Measurements from ENCODE around the gene EPHA2. TPM values are rescaled to one million over a fixed set of nuclear protein-coding genes. Genes with fewer than 3 reads are reported as not detected.

The EPHA2 gene
- polyA plus RNA-seq, 2 of the 4 experiments (the other 2 are of a cell fraction) = 59.3 to 93.2 TPM

DNA sequence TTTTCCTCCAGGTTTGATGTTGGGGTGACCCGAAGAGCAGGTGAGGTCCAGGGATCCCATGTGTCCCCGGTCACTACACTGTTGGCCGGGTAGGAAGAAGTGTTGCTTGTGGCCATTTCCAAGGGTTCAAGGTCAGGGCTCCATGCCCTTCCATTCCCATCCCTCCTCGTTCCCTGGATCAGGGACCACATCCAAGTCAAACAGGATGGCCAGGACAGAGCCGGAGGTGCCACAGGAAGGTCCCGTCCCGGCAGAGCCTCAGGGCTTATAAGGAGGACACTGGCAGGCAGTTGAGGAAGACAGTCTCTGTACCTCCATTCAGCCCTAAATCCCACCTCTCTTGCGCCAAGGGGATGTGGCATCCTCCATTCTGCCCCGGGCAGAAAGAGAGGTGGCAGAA lies 60.4 kb downstream of the EPHA2 start (continued):
- TF ChIP-seq, protein P1, sequence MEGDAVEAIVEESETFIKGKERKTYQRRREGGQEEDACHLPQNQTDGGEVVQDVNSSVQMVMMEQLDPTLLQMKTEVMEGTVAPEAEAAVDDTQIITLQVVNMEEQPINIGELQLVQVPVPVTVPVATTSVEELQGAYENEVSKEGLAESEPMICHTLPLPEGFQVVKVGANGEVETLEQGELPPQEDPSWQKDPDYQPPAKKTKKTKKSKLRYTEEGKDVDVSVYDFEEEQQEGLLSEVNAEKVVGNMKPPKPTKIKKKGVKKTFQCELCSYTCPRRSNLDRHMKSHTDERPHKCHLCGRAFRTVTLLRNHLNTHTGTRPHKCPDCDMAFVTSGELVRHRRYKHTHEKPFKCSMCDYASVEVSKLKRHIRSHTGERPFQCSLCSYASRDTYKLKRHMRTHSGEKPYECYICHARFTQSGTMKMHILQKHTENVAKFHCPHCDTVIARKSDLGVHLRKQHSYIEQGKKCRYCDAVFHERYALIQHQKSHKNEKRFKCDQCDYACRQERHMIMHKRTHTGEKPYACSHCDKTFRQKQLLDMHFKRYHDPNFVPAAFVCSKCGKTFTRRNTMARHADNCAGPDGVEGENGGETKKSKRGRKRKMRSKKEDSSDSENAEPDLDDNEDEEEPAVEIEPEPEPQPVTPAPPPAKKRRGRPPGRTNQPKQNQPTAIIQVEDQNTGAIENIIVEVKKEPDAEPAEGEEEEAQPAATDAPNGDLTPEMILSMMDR (IDR thresholded peaks at IDR 0.05) = no peak
- TF ChIP-seq RFX5 (IDR thresholded peaks at IDR 0.05) (no peak), HOXB13 (CRISPR knock-in tag; IDR thresholded peaks at IDR 0.05; ENCODE audit: low read depth) (no peak)

DNA sequence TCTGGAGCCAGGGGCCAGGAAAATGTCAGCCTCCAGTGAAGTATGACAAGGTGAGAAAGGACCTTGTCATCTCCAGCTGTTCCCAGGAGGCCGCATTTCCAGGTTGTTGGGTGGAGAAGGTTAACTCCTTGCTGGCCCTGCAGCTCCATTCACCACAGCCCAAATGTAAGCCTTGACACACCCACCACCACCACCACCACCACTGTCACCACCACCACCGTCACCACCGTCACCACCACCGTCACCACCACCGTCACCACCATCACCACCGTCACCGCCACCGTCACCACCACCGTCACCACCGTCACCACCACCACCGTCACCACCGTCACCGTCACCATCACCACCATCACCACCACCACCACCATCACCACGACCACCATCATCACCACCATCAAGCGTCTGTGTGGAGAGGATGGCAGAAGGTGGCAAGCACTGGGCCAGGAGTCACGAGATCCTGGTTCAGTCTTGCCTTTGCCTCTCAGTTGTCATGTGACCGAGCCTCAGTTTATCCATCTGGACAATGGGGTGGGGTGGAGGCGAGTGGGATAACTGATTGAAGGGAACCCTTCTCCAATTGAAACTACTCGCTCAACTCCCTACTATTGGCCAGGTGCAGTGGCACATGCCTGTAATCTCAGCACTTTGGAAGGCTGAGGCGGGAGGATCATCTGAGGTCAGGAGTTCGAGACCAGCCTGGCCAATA lies 61.3 kb downstream of the EPHA2 start:
- DNase-seq (ENCODE audit: low read depth in 1 of 2, low spot score in 1 of 2) (no peak), FAIRE-seq (no peak), ATAC-seq (no peak)
- Histone ChIP-seq H3K27ac (no peak overlapping the region), H3K4me2 (no peak overlapping the region), H3K9me3 (no peaks in the 10 kb centered on the region), H3K4me1 (0 out of 3 replicates have a peak, but pooled peaks cover 5% of the 10 kb centered on the region), H3K4me3 (no peak overlapping the region)
- POLR2A ChIA-PET = no interaction called here
- CTCF ChIA-PET = interaction anchor here (0.6 to 3.2 kb wide), 7 partner anchors 11 to 365 kb away, joined by 3 to 23 read pairs (median 4); no protein-coding TSS in a partner anchor
- TF ChIP-seq NPAS2 (CRISPR knock-in tag; IDR thresholded peaks at IDR 0.05; ENCODE audit: borderline replicate concordance) (no peak), EP300 (IDR thresholded peaks at IDR 0.05) (no peak), CBX8 (IDR thresholded peaks at IDR 0.05) (no peak), MAZ (IDR thresholded peaks at IDR 0.05; ENCODE audit: borderline replicate concordance, low read depth, low read length) (no peak)
- 79% methylated on average over 20 of the region's 21 CpGs for WGBS (ENCODE audit: missing lambda C conversion rate)

DNA sequence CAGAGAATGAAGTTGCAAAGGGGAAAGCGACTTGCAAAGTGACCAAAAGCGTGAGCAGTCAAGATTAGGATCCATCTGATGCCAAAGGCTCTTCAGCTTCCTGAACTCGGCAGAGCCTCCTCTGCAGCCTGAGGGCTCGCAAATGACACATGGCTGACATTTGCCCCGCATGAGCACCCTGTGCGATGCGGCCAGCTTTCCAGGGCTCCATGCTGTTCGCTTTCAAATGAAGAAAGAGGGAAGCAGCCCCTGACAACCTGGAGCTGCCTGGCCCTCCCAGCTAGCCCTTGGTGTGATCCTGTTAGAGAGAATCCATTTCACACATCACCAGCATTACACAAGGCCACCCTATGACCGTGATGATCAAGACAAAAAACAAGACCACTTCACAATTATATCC lies 62.3 kb downstream of the EPHA2 start:
- Histone ChIP-seq H3K4me1 (0 out of 3 replicates have a peak, but pooled peaks cover 5% of the 10 kb centered on the region), H3K4me3 (no peak overlapping the region), H3K9me3 (no peaks in the 10 kb centered on the region), H3K27ac (no peak overlapping the region), H3K4me2 (no peak overlapping the region)
- ChIA-PET CTCF (interaction anchor here (0.6 to 3.2 kb wide), 8 partner anchors 10 to 364 kb away, joined by 3 to 23 read pairs (median 4); partner anchors contain the start of gene FAM131C), POLR2A (no interaction called here)
- no peak for DNase-seq (ENCODE audit: low read depth in 1 of 2, low spot score in 1 of 2)
- 68% methylated on average over 9 of the region's 9 CpGs for WGBS (ENCODE audit: missing lambda C conversion rate)
- FAIRE-seq = no peak
- 0 out of 6 replicates have a peak, but pooled peaks of 1 of the 2 experiments have one; percentile 19 for ATAC-seq
- TF ChIP-seq EP300 (IDR thresholded peaks at IDR 0.05) (no peak), FOSL2 (IDR thresholded peaks at IDR 0.05) (no peak), FOSL2 (CRISPR knock-in tag; IDR thresholded peaks at IDR 0.05) (no peak), SREBF2 (IDR thresholded peaks at IDR 0.05) (no peak), RFX5 (IDR thresholded peaks at IDR 0.05) (no peak), RCOR1 (IDR thresholded peaks at IDR 0.05; ENCODE audit: low read depth, low read length) (no peak), NR3C1 (IDR thresholded peaks at IDR 0.05) (no peak), ZC3H11A (IDR thresholded peaks at IDR 0.05) (no peak), ESRRA (IDR thresholded peaks at IDR 0.05; ENCODE audit: borderline replicate concordance, low read length) (no peak), POLR2AphosphoS2 (conservative IDR thresholded peaks at IDR 0.05; ENCODE audit: low read length) (no peak), CHD4 (IDR thresholded peaks at IDR 0.05; ENCODE audit: borderline replicate concordance) (no peak), HDAC2 (IDR thresholded peaks at IDR 0.05) (no peak), HOXB13 (CRISPR knock-in tag; IDR thresholded peaks at IDR 0.05; ENCODE audit: low read depth) (no peak), MAFK (IDR thresholded peaks at IDR 0.05; ENCODE audit: partially characterized antibody) (no peak), JUN (IDR thresholded peaks at IDR 0.05) (no peak)
- TF ChIP-seq, protein P2, sequence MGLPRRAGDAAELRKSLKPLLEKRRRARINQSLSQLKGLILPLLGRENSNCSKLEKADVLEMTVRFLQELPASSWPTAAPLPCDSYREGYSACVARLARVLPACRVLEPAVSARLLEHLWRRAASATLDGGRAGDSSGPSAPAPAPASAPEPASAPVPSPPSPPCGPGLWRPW (IDR thresholded peaks at IDR 0.05) = no peak
- TF ChIP-seq, protein P3, sequence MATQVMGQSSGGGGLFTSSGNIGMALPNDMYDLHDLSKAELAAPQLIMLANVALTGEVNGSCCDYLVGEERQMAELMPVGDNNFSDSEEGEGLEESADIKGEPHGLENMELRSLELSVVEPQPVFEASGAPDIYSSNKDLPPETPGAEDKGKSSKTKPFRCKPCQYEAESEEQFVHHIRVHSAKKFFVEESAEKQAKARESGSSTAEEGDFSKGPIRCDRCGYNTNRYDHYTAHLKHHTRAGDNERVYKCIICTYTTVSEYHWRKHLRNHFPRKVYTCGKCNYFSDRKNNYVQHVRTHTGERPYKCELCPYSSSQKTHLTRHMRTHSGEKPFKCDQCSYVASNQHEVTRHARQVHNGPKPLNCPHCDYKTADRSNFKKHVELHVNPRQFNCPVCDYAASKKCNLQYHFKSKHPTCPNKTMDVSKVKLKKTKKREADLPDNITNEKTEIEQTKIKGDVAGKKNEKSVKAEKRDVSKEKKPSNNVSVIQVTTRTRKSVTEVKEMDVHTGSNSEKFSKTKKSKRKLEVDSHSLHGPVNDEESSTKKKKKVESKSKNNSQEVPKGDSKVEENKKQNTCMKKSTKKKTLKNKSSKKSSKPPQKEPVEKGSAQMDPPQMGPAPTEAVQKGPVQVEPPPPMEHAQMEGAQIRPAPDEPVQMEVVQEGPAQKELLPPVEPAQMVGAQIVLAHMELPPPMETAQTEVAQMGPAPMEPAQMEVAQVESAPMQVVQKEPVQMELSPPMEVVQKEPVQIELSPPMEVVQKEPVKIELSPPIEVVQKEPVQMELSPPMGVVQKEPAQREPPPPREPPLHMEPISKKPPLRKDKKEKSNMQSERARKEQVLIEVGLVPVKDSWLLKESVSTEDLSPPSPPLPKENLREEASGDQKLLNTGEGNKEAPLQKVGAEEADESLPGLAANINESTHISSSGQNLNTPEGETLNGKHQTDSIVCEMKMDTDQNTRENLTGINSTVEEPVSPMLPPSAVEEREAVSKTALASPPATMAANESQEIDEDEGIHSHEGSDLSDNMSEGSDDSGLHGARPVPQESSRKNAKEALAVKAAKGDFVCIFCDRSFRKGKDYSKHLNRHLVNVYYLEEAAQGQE (IDR thresholded peaks at IDR 0.05) = no peak
- TF ChIP-seq, protein P4, sequence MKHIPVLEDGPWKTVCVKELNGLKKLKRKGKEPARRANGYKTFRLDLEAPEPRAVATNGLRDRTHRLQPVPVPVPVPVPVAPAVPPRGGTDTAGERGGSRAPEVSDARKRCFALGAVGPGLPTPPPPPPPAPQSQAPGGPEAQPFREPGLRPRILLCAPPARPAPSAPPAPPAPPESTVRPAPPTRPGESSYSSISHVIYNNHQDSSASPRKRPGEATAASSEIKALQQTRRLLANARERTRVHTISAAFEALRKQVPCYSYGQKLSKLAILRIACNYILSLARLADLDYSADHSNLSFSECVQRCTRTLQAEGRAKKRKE (CRISPR knock-in tag; IDR thresholded peaks at IDR 0.05; ENCODE audit: low read depth) = no peak

All from A549 (cell line).